SK-N-SH treated with all-trans-retinoic acid at 6 μM for 48 hours (cell line): Measurements from ENCODE around the gene BRINP1.

Source experiments
- ATAC-seq: fragments of 200-7000 bp; cut with Tn5 transposase; 3 replicates; pipeline ENCODE4 v1.9.1; 2020; ENCODE audit warnings: mild to moderate bottlenecking, moderate library complexity
- ARNTL ChIP-seq: fragments of 450-650 bp; formaldehyde crosslinking; IDR thresholded peaks from 2 replicates; pipeline ENCODE4 v1.5.0; 2020; ENCODE audit warnings: low read depth, mild to moderate bottlenecking, moderate library complexity, borderline replicate concordance
- BACH2 ChIP-seq: fragments of 250-450 bp; sonication (Bioruptor Pico); IDR thresholded peaks from 2 replicates; pipeline ENCODE4 v1.9.0; 2021; ENCODE audit warnings: mild to moderate bottlenecking, borderline replicate concordance
- CREB5 ChIP-seq: fragments of 250-450 bp; sonication (Bioruptor Pico); IDR thresholded peaks from 2 replicates; pipeline ENCODE4 v1.5.1; 2020; ENCODE audit warnings: low read depth, mild to moderate bottlenecking, moderate library complexity
- CSDC2 ChIP-seq: fragments of 250-450 bp; sonication (Bioruptor Pico); IDR thresholded peaks from 2 replicates; pipeline ENCODE4 v1.5.0; 2020; ENCODE audit warnings: mild to moderate bottlenecking, moderate library complexity
- ESRRG ChIP-seq: fragments of 250-450 bp; sonication (Bioruptor Pico); IDR thresholded peaks from 2 replicates; pipeline ENCODE4 v1.6.1; 2021; ENCODE audit warnings: mild to moderate bottlenecking
- GLIS3 ChIP-seq: fragments of 250-450 bp; sonication (Bioruptor Pico); IDR thresholded peaks from 2 replicates; pipeline ENCODE4 v1.5.0; 2020; ENCODE audit warnings: mild to moderate bottlenecking, moderate library complexity
- ISL1 ChIP-seq: fragments of 250-450 bp; sonication (Bioruptor Pico); IDR thresholded peaks from 2 replicates; pipeline ENCODE4 v2.1.2; 2022; ENCODE audit warnings: mild to moderate bottlenecking, moderate library complexity
- OSR1 ChIP-seq: fragments of 250-450 bp; sonication (Bioruptor Pico); IDR thresholded peaks from 2 replicates; pipeline ENCODE4 v1.8.0; 2022; ENCODE audit warnings: moderate library complexity, mild to moderate bottlenecking, inconsistent platforms
- PATZ1 ChIP-seq: fragments of 250-450 bp; sonication (Bioruptor Pico); IDR thresholded peaks from 2 replicates; pipeline ENCODE4 v1.8.0; 2020; ENCODE audit warnings: mild to moderate bottlenecking, moderate library complexity, borderline replicate concordance
- POU6F1 ChIP-seq: fragments of 250-450 bp; sonication (Bioruptor Pico); IDR thresholded peaks from 2 replicates; pipeline ENCODE4 v1.8.0; 2021; ENCODE audit warnings: low read depth, mild to moderate bottlenecking, moderate library complexity, borderline replicate concordance
- PPARA ChIP-seq: fragments of 250-450 bp; sonication (Bioruptor Pico); IDR thresholded peaks from 2 replicates; pipeline ENCODE4 v1.5.0; 2020; ENCODE audit warnings: mild to moderate bottlenecking, borderline replicate concordance
- RARB ChIP-seq: fragments of 250-450 bp; sonication (Bioruptor Pico); IDR thresholded peaks from 2 replicates; pipeline ENCODE4 v1.8.0; 2021; ENCODE audit warnings: mild to moderate bottlenecking, moderate library complexity
- SNAI2 ChIP-seq: fragments of 250-450 bp; sonication (Bioruptor Pico); IDR thresholded peaks from 2 replicates; pipeline ENCODE4 v1.5.0; 2020; ENCODE audit warnings: mild to moderate bottlenecking, moderate library complexity
- TCF4 ChIP-seq: fragments of 250-450 bp; sonication (Bioruptor Pico); IDR thresholded peaks from 2 replicates; pipeline ENCODE4 v1.8.0; 2021; ENCODE audit warnings: mild to moderate bottlenecking, moderate library complexity, borderline replicate concordance
- TOX ChIP-seq: fragments of 250-450 bp; sonication (Bioruptor Pico); IDR thresholded peaks from 2 replicates; pipeline ENCODE4 v1.8.0; 2021; ENCODE audit warnings: mild to moderate bottlenecking, moderate library complexity, borderline replicate concordance
- TSHZ2 ChIP-seq: fragments of 250-450 bp; sonication (Bioruptor Pico); IDR thresholded peaks from 2 replicates; pipeline ENCODE4 v1.5.0; 2020; ENCODE audit warnings: mild to moderate bottlenecking, moderate library complexity
- ZFP3 ChIP-seq: fragments of 250-450 bp; sonication (Bioruptor Pico); IDR thresholded peaks from 2 replicates; pipeline ENCODE4 v1.5.0; 2020; ENCODE audit warnings: mild to moderate bottlenecking, moderate library complexity
- ZFP30 ChIP-seq: fragments of 450-650 bp; formaldehyde crosslinking; IDR thresholded peaks from 2 replicates; pipeline ENCODE4 v1.5.0; 2022; ENCODE audit warnings: mild to moderate bottlenecking, moderate library complexity
- ZNF565 ChIP-seq: fragments of 450-650 bp; formaldehyde crosslinking; conservative IDR thresholded peaks from 2 replicates; pipeline ENCODE4 v1.5.0; 2020; ENCODE audit warnings: low read depth, mild to moderate bottlenecking, moderate library complexity
- ZNF70 ChIP-seq: fragments of 450-650 bp; formaldehyde crosslinking; IDR thresholded peaks from 2 replicates; pipeline ENCODE4 v1.5.0; 2020; ENCODE audit warnings: mild to moderate bottlenecking, moderate library complexity
- ZNF8 ChIP-seq: fragments of 450-650 bp; formaldehyde crosslinking; IDR thresholded peaks from 2 replicates; pipeline ENCODE4 v1.5.0; 2020; ENCODE audit warnings: mild to moderate bottlenecking, moderate library complexity
- TF ChIP-seq, protein P1 (sequence below): fragments of 250-450 bp; sonication (Bioruptor Pico); IDR thresholded peaks from 2 replicates; pipeline ENCODE4 v1.5.1; 2021; ENCODE audit warnings: mild to moderate bottlenecking, moderate library complexity

Gene BRINP1

GRCh38 chr9:119332522-119332921 is 36.7 kb downstream of the BRINP1 start:
- TF ChIP-seq TOX (CRISPR knock-in tag) = no peak
- no peak for ATAC-seq

DNA sequence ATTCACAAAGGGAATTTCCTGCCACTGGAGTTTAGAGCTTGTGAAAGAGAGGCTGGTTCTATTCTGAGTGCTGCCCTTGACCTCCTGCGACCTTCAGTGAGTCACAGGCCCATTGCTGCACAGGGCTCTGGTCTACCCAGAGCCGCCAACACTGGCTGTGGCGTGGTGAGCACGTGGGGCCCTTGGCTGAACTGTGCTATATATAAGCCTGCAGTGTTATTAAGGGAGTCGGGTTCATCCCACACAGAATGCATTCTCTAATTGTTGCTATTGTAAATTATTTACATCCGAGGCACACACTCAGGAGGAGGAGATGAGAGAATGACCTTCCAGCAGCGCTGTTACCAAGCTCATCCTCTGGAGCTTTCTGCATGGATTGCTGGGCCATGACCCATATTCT is 47.1 kb downstream of the BRINP1 start:
- no peak for ATAC-seq

GRCh38 chr9:119318371-119318770 is 50.9 kb downstream of the BRINP1 start:
- TF ChIP-seq TOX (CRISPR knock-in tag) = no peak
- TF ChIP-seq OSR1 (CRISPR knock-in tag) = no peak
- no peak for TF ChIP-seq ARNTL (CRISPR knock-in tag)
- no peak for TF ChIP-seq ZFP30 (CRISPR knock-in tag)
- TF ChIP-seq RARB (CRISPR knock-in tag) = no peak
- TF ChIP-seq ESRRG (CRISPR knock-in tag) = no peak
- TF ChIP-seq, protein P1, sequence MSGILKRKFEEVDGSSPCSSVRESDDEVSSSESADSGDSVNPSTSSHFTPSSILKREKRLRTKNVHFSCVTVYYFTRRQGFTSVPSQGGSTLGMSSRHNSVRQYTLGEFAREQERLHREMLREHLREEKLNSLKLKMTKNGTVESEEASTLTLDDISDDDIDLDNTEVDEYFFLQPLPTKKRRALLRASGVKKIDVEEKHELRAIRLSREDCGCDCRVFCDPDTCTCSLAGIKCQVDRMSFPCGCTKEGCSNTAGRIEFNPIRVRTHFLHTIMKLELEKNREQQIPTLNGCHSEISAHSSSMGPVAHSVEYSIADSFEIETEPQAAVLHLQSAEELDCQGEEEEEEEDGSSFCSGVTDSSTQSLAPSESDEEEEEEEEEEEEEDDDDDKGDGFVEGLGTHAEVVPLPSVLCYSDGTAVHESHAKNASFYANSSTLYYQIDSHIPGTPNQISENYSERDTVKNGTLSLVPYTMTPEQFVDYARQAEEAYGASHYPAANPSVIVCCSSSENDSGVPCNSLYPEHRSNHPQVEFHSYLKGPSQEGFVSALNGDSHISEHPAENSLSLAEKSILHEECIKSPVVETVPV (CRISPR knock-in tag) = no peak
- TF ChIP-seq ZFP3 (CRISPR knock-in tag) = no peak

More for the DNA sequence above, 47.1 kb downstream of the BRINP1 start:
- TF ChIP-seq ZNF565 (no peak), GLIS3 (no peak), SNAI2 (CRISPR knock-in tag) (no peak), ESRRG (CRISPR knock-in tag) (no peak), ZNF8 (CRISPR knock-in tag) (no peak), ZNF70 (no peak), ARNTL (CRISPR knock-in tag) (no peak), PPARA (CRISPR knock-in tag) (no peak), ZFP3 (CRISPR knock-in tag) (no peak), CSDC2 (CRISPR knock-in tag) (no peak), CREB5 (CRISPR knock-in tag) (no peak), TCF4 (CRISPR knock-in tag) (no peak), BACH2 (CRISPR knock-in tag) (no peak), TOX (CRISPR knock-in tag) (no peak), PATZ1 (CRISPR knock-in tag) (no peak), ISL1 (CRISPR knock-in tag) (no peak), ZFP30 (CRISPR knock-in tag) (no peak)
- TF ChIP-seq, protein P1 (CRISPR knock-in tag) = no peak

GRCh38 chr9:119313846-119314245 is 55.4 kb downstream of the BRINP1 start:
- ATAC-seq = no peak

More at GRCh38 chr9:119318371-119318770, 50.9 kb downstream of the BRINP1 start:
- no peak for ATAC-seq

More at GRCh38 chr9:119313846-119314245, 55.4 kb downstream of the BRINP1 start:
- no peak for TF ChIP-seq TSHZ2 (CRISPR knock-in tag)
- no peak for TF ChIP-seq OSR1 (CRISPR knock-in tag)
- no peak for TF ChIP-seq RARB (CRISPR knock-in tag)
- no peak for TF ChIP-seq GLIS3
- no peak for TF ChIP-seq ISL1 (CRISPR knock-in tag)
- TF ChIP-seq ZNF565 = no peak
- no peak for TF ChIP-seq ZFP30 (CRISPR knock-in tag)
- no peak for TF ChIP-seq ZNF70
- TF ChIP-seq PPARA (CRISPR knock-in tag) = no peak
- no peak for TF ChIP-seq POU6F1
- no peak for TF ChIP-seq ARNTL (CRISPR knock-in tag)
- TF ChIP-seq ZFP3 (CRISPR knock-in tag) = no peak
- TF ChIP-seq, all 23 proteins: peak for 0
